HepG2 (cell line): ENCODE data around the gene CHTF8. TPM values are rescaled to one million over a fixed set of nuclear protein-coding genes. Genes with fewer than 3 reads are reported as not detected.
A peak's percentile ranks its signal among the peaks of the same experiment; 100 is the strongest.

Source experiments
- BORCS8-MEF2B ChIP-seq: sonication (generic); formaldehyde crosslinking; IDR thresholded peaks from 2 replicates; pipeline ENCODE4 v1.8.0; 2022; ENCODE audit warnings: mild to moderate bottlenecking, missing genetic modification reagents
- CEBPZ ChIP-seq: IDR thresholded peaks from 2 replicates; pipeline ENCODE4 v1.6.1; 2012; ENCODE audit warnings: low read length, improper control_type of control experiment
- LRRFIP1 ChIP-seq: sonication (generic); formaldehyde crosslinking; conservative IDR thresholded peaks from 2 replicates; pipeline ENCODE4 v1.4.0; 2020; ENCODE audit warnings: missing genetic modification reagents
- MXD3 ChIP-seq: IDR thresholded peaks from 2 replicates; pipeline ENCODE4 v1.6.1; 2016; ENCODE audit warnings: mild to moderate bottlenecking, missing biosample characterization, missing genetic modification reagents
- NPAS2 ChIP-seq: sonication (generic); formaldehyde crosslinking; IDR thresholded peaks from 2 replicates; pipeline ENCODE4 v1.8.0; 2022; ENCODE audit warnings: mild to moderate bottlenecking, missing genetic modification reagents, borderline replicate concordance
- NRL ChIP-seq: sonication (generic); formaldehyde crosslinking; IDR thresholded peaks from 2 replicates; pipeline ENCODE4 v1.5.0; 2020; ENCODE audit warnings: missing genetic modification reagents, mild to moderate bottlenecking, moderate library complexity, borderline replicate concordance
- ONECUT2 ChIP-seq: sonication (generic); formaldehyde crosslinking; IDR thresholded peaks from 2 replicates; pipeline ENCODE4 v1.4.0; 2020; ENCODE audit warnings: missing genetic modification reagents
- RFXAP ChIP-seq: sonication (generic); formaldehyde crosslinking; IDR thresholded peaks from 2 replicates; pipeline ENCODE4 v1.4.0; 2020; ENCODE audit warnings: missing genetic modification reagents, borderline replicate concordance
- SMARCE1 ChIP-seq: fragments of 450-650 bp; IDR thresholded peaks from 2 replicates; pipeline ENCODE4 v1.6.1; 2017; ENCODE audit warnings: borderline replicate concordance
- U2AF1 ChIP-seq: fragments of 200-400 bp; formaldehyde crosslinking; optimal IDR thresholded peaks from 2 replicates; pipeline ENCODE3; 2017; ENCODE audit warnings: mild to moderate bottlenecking, low read depth, low read length
- ZBTB2 ChIP-seq: sonication (generic); formaldehyde crosslinking; IDR thresholded peaks from 2 replicates; pipeline ENCODE4 v1.8.0; 2022; ENCODE audit warnings: low read depth, missing genetic modification reagents
- ZFX ChIP-seq: sonication (generic); formaldehyde crosslinking; IDR thresholded peaks from 2 replicates; pipeline ENCODE4 v1.4.0; 2020; ENCODE audit warnings: mild to moderate bottlenecking, low read depth, missing genetic modification reagents, moderate library complexity
- ZNF274 ChIP-seq: sonication (generic); formaldehyde crosslinking; IDR thresholded peaks from 2 replicates; pipeline ENCODE4 v1.5.1; 2020; ENCODE audit warnings: mild to moderate bottlenecking, missing genetic modification reagents
- ZNF329 ChIP-seq: sonication (generic); formaldehyde crosslinking; IDR thresholded peaks from 2 replicates; pipeline ENCODE4 v1.9.0; 2021; ENCODE audit warnings: low read depth, mild to moderate bottlenecking, missing genetic modification reagents
- ZNF501 ChIP-seq: sonication (generic); formaldehyde crosslinking; IDR thresholded peaks from 2 replicates; pipeline ENCODE4 v1.5.1; 2020; ENCODE audit warnings: mild to moderate bottlenecking, moderate library complexity, missing genetic modification reagents
- ZNF800 ChIP-seq: sonication (generic); formaldehyde crosslinking; IDR thresholded peaks from 2 replicates; pipeline ENCODE4 v1.4.0; 2020; ENCODE audit warnings: missing genetic modification reagents
- ZNF878 ChIP-seq: sonication (generic); formaldehyde crosslinking; IDR thresholded peaks from 2 replicates; pipeline ENCODE4 v1.8.1; 2023; ENCODE audit warnings: mild to moderate bottlenecking, missing genetic modification reagents, moderate library complexity
- ZSCAN21 ChIP-seq: sonication (generic); formaldehyde crosslinking; IDR thresholded peaks from 2 replicates; pipeline ENCODE4 v1.8.0; 2022; ENCODE audit warnings: mild to moderate bottlenecking, missing genetic modification reagents, moderate library complexity, borderline replicate concordance
- polyA plus RNA-seq, 8 experiments: library from polyadenylated mRNA; depleted of rRNA in 3 of 8; stranded (reverse) in 7 of 8; unstranded in 1 of 8; fragments of >200 nt; fragmentation: Illumina TruSeq in 4 of 8; extraction: Trizol in 4 of 8; gene quantifications; 2 replicates each; pipeline versions ENCODE4 v1.2.1 to v1.2.3, GENCODE V29; 2011 to 2016; ENCODE audit warnings: low read depth in 4 of 8, missing spikeins in 1 of 8, mixed read lengths in 1 of 8; ENCODE audit not compliant: insufficient read depth in 1 of 8
- total RNA-seq, 5 experiments: library from RNA; depleted of rRNA; stranded (reverse); fragments of >200 nt; fragmentation: Illumina TruSeq; extraction: Trizol; gene quantifications; 2 replicates each; pipeline ENCODE4 v1.2.3, GENCODE V29; 2016; ENCODE audit warnings: low read depth in 1 of 5

CHTF8 gene
- total and polyA plus RNA-seq, 2 of the 13 experiments (the other 11 are each of a cell fraction or from before 2014, with no cell fraction given), result 37.2 to 67.5 TPM

GRCh38 chr16:69105501-69106361 lies 26.7 kb downstream of the CHTF8 start, which contains the start of gene HAS3 (continued):
- TF ChIP-seq NPAS2 (CRISPR knock-in tag), result no peak
- TF ChIP-seq ZBTB2 (CRISPR knock-in tag), result no peak
- peak; percentile 62; the same call in 1 of the 2 replicates for TF ChIP-seq NRL (CRISPR knock-in tag)
- peak; percentile 51; the same call in 1 of the 2 replicates for TF ChIP-seq MXD3 (CRISPR knock-in tag)
- 0 out of 2 replicates have a peak, but pooled peaks have one; percentile 21 for TF ChIP-seq ZFX (CRISPR knock-in tag)
- no peak for TF ChIP-seq ONECUT2 (CRISPR knock-in tag)
- no peak for TF ChIP-seq U2AF1
- no peak for TF ChIP-seq SMARCE1
- TF ChIP-seq ZNF329 (CRISPR knock-in tag), result no peak
- TF ChIP-seq CEBPZ, result no peak
- 0 out of 2 replicates have a peak, but pooled peaks have one; percentile 20 for TF ChIP-seq RFXAP
- no peak for TF ChIP-seq ZNF878 (CRISPR knock-in tag)
- peak; percentile 53; the same call in 1 of the 2 replicates for TF ChIP-seq BORCS8-MEF2B (CRISPR knock-in tag)
- TF ChIP-seq ZNF800 (CRISPR knock-in tag), result peak; percentile 71
- no peak; the same call in 1 of the 2 replicates for TF ChIP-seq ZNF274 (CRISPR knock-in tag)
- TF ChIP-seq ZNF501, result peak; percentile 59; the same call in 1 of the 2 replicates
- TF ChIP-seq LRRFIP1 (CRISPR knock-in tag), result no peak
- no peak for TF ChIP-seq ZSCAN21
